Upper lobe of left lung (tissue), 6 donors: ENCODE measurements around the gene MICAL2. TPM values are rescaled to one million over a fixed set of nuclear protein-coding genes. Genes with fewer than 3 reads are reported as not detected.

Experiments
- ATAC-seq, 2 donors: fragments of 200-7000 bp; cut with Tn5 transposase; one replicate each; pipeline ENCODE4 v1.9.1; 2022; ENCODE audit warnings: mild to moderate bottlenecking in 2 of 2, moderate library complexity in 2 of 2; ENCODE audit not compliant: low FRiP score in 2 of 2
- DNase-seq, 2 donors: peaks; one replicate each; pipeline ENCODE4 v3.0.0-alpha.2; 2019 to 2020
- H3K27ac ChIP-seq, 4 donors: fragments of 200-600 bp; sonication (generic); one replicate each; pipeline ENCODE4 v1.5.1; 2016 to 2019
- H3K27me3 ChIP-seq, 4 donors: fragments of 200-600 bp; sonication (generic); one replicate each; pipeline ENCODE4 v1.5.1; 2017 to 2019
- H3K36me3 ChIP-seq, 4 donors: fragments of 200-600 bp; sonication (generic); one replicate each; pipeline ENCODE4 v1.5.1; 2016 to 2019
- H3K4me1 ChIP-seq, 4 donors: fragments of 200-600 bp; sonication (generic); one replicate each; pipeline ENCODE4 v1.5.1; 2018 to 2019
- H3K4me3 ChIP-seq, 4 donors: fragments of 200-600 bp; sonication (generic); one replicate each; pipeline ENCODE4 v1.5.1; 2017 to 2019; ENCODE audit warnings: mild to moderate bottlenecking in 2 of 4, moderate library complexity in 1 of 4
- H3K9me3 ChIP-seq, 4 donors: fragments of 200-600 bp; sonication (generic); one replicate each; pipeline ENCODE4 v1.5.1; 2018 to 2019
- EP300 ChIP-seq, 4 donors: sonication (generic); formaldehyde crosslinking; IDR thresholded peaks; one replicate each; pipeline ENCODE4 v1.5.1; 2017; ENCODE audit warnings: antibody characterized with exemption in 4 of 4, control low read depth in 2 of 4
- POLR2A ChIP-seq, 4 donors: fragments of 450-650 bp; IDR thresholded peaks; one replicate each; pipeline ENCODE4 v1.5.1; 2016 to 2017; ENCODE audit warnings: antibody characterized with exemption in 4 of 4, mild to moderate bottlenecking in 2 of 4
- POLR2AphosphoS5 ChIP-seq, 2 donors: sonication (generic); formaldehyde crosslinking; IDR thresholded peaks; one replicate each; pipeline ENCODE4 v1.5.1; 2017; ENCODE audit warnings: antibody characterized with exemption in 2 of 2
- WGBS, 2 donors: methylation state at CpG; one replicate each; pipeline ENCODE4 v1.1.5; 2017 to 2018; 5-methylcytosine and 5-hydroxymethylcytosine counted together
- total RNA-seq, 6 donors: library from RNA; depleted of rRNA in 4 of 6; stranded (reverse); fragments of >200 nt in 4 of 6; gene quantifications; one replicate each; pipeline versions ENCODE4 v1.1.0 to v1.2.1, GENCODE V29; 2016 to 2021
- TF ChIP-seq, protein P1 (sequence below), 6 experiments: fragments of 450-650 bp in 4 of 6; fragments of 200-600 bp in 2 of 6; sonication (generic) in 2 of 6; IDR thresholded peaks; one replicate each; pipeline ENCODE4 v1.5.1; 2016 to 2019; ENCODE audit warnings: antibody characterized with exemption in 6 of 6
- donor health status: DM: no; HTN: no; CAD: no; lungs with moderate emphysema.
- donor health status: DM: no; HTN: yes; CAD: no; lungs with severe emphysema.

Gene MICAL2
- total RNA-seq, 6 donors from 2014 or later, result 138 to 327 (median 175) TPM

DNA sequence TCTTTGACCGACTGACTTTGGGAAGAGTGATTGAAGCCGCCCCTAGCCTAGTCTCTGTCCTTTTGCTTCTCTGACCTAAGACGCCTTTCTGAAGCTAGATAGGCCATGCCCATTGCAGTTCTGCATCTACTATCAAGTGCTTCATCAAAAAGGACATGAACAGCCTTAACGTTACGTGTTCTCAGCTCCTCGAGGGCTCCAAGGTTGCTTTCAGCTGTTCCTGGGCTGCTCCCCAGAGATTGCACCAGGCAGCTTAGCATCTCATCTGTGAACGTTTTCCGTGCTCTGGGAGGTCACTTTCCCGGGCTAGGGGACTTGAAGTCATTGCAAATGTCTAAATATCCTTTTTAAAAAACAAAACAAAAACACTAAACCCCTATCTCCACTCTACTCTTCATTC lies 13.9 kb downstream of the MICAL2 start:
- ATAC-seq (no peak), DNase-seq (no peak)
- Histone ChIP-seq H3K27me3 (no peaks in the 10 kb centered on the region), H3K27ac (peak overlapping the region; percentile 11 to 70 (median 42)), H3K36me3 (no peaks in the 10 kb centered on the region), H3K9me3 (no peaks in the 10 kb centered on the region), H3K4me1 (peaks cover 42 to 90% (median 60%) of the 10 kb centered on the region in 4 donors), H3K4me3 (no peak overlapping the region)
- WGBS, 2 donors, result 74 to 76% methylated on average over 9 of the region's 9 CpGs
- no peak for TF ChIP-seq POLR2AphosphoS5 (IDR thresholded peaks at IDR 0.05)
- TF ChIP-seq POLR2A (IDR thresholded peaks at IDR 0.05), result no peak
- no peak for TF ChIP-seq EP300 (IDR thresholded peaks at IDR 0.05)
- TF ChIP-seq, protein P1, sequence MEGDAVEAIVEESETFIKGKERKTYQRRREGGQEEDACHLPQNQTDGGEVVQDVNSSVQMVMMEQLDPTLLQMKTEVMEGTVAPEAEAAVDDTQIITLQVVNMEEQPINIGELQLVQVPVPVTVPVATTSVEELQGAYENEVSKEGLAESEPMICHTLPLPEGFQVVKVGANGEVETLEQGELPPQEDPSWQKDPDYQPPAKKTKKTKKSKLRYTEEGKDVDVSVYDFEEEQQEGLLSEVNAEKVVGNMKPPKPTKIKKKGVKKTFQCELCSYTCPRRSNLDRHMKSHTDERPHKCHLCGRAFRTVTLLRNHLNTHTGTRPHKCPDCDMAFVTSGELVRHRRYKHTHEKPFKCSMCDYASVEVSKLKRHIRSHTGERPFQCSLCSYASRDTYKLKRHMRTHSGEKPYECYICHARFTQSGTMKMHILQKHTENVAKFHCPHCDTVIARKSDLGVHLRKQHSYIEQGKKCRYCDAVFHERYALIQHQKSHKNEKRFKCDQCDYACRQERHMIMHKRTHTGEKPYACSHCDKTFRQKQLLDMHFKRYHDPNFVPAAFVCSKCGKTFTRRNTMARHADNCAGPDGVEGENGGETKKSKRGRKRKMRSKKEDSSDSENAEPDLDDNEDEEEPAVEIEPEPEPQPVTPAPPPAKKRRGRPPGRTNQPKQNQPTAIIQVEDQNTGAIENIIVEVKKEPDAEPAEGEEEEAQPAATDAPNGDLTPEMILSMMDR (IDR thresholded peaks at IDR 0.05), result no peak

DNA sequence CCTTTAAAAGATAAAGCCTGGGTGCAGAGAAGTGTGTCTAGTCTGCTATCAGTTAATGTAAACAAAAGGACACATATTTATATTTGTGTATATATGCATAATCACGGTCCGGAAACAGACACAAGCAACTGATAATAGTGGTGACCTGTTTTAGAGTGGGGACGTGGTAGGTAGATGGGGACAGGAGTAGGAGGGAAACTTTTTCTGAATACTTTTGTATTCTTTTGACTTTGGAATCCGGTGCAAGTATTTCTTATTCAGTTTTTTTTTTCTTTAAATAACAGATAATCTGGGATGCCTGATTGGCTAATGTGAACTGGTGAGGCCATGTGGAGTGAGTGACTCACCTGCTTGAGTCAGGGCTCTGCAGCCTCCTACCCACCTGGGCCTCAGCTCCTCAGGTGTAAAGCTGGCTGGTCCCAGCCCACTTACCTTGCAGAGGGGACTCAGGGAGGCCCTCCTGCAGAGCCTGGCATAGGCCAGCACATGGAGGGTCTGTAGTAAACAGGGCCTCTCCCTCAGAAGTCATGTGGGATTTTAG lies 15.3 kb downstream of the MICAL2 start:
- no peaks in the 10 kb centered on the region for H3K27me3 ChIP-seq
- H3K4me3 ChIP-seq, result no peak overlapping the region
- peaks cover 39 to 90% (median 65%) of the 10 kb centered on the region in 4 donors for H3K4me1 ChIP-seq
- ATAC-seq, result peak in 1 of 2 donors; percentile 68
- no peak for TF ChIP-seq POLR2AphosphoS5 (IDR thresholded peaks at IDR 0.05)
- no peak for TF ChIP-seq EP300 (IDR thresholded peaks at IDR 0.05)
- TF ChIP-seq POLR2A (IDR thresholded peaks at IDR 0.05), result no peak
- TF ChIP-seq, protein P1 (IDR thresholded peaks at IDR 0.05), result no peak
- peak in 1 of 2 donors; percentile 74 for DNase-seq
- 39 to 46% methylated on average over 4 of the region's 4 CpGs for WGBS, 2 donors
- H3K27ac ChIP-seq, result peak overlapping the region; percentile 24 to 70 (median 30)
- no peaks in the 10 kb centered on the region for H3K9me3 ChIP-seq
- H3K36me3 ChIP-seq, result no peaks in the 10 kb centered on the region

DNA sequence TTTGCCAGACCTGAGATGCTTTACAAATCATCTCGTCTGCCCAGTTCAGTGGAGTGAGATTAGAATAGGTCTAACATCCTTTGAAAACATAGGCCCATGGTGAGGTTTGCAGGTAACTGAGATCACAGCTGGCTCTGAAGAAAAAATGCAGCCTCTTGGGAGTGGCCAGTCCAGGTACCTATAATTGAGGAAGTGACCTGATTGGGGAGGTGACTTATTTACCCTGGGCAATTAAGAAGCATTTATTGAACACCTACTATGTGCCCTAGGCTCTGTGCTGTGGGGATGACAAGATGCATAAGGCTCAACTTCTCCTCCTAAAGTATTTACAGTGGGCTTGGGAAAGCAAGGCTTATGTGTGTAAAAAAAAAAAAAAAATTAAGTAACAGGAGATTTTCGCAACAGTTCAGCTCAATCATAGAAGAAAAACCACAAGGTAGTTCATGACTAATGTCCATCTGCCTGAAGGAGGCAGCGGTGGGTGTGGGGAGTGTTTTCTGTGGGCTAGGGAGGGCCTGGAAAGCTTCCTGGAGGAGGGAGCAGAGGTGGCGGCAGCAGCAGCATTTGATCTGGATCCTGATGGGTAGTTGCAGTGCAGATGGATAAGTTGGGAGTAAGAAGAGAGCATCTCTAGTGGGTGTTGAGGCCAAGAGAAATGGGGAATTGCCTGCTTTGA lies 16.1 kb downstream of the MICAL2 start:
- peak in 1 of 2 donors; percentile 82 for DNase-seq
- Histone ChIP-seq H3K4me3 (no peak overlapping the region), H3K9me3 (no peaks in the 10 kb centered on the region), H3K27me3 (no peaks in the 10 kb centered on the region), H3K27ac (peak overlapping the region; percentile 25 to 70 (median 36)), H3K36me3 (peaks cover 0 to 2% (median 0%) of the 10 kb centered on the region in 4 donors), H3K4me1 (peaks cover 39 to 85% (median 64%) of the 10 kb centered on the region in 4 donors)
- WGBS, 2 donors, result 51 to 73% methylated on average over 4 of the region's 4 CpGs
- TF ChIP-seq, protein P1 (IDR thresholded peaks at IDR 0.05), result no peak
- no peak for TF ChIP-seq POLR2A (IDR thresholded peaks at IDR 0.05)
- TF ChIP-seq POLR2AphosphoS5 (IDR thresholded peaks at IDR 0.05), result peak in 1 of 2 donors; percentile 29
- ATAC-seq, result peak; percentile 39 to 40

- Histone ChIP-seq H3K9me3 (no peaks in the 10 kb centered on the region), H3K27me3 (no peaks in the 10 kb centered on the region), H3K4me3 (no peak overlapping the region), H3K27ac (peak overlapping the region in 2 of 4 donors; percentile 36 to 70), H3K36me3 (peaks cover 0 to 3% (median 0%) of the 10 kb centered on the region in 4 donors), H3K4me1 (peaks cover 43 to 82% (median 61%) of the 10 kb centered on the region in 4 donors)
- no peak for ATAC-seq
- TF ChIP-seq POLR2AphosphoS5 (IDR thresholded peaks at IDR 0.05), result no peak
- DNase-seq, result no peak
- 80 to 81% methylated on average over 4 of the region's 4 CpGs for WGBS, 2 donors
Observed at GRCh38 chr11:12127206-12127898, 17.0 kb downstream of the MICAL2 start.

GRCh38 chr11:12128301-12128751 lies 17.9 kb downstream of the MICAL2 start:
- H3K27ac ChIP-seq, result no peak overlapping the region
- H3K4me1 ChIP-seq, result peaks cover 41 to 75% (median 59%) of the 10 kb centered on the region in 4 donors
- TF ChIP-seq POLR2AphosphoS5 (IDR thresholded peaks at IDR 0.05), result no peak
- no peak for TF ChIP-seq EP300 (IDR thresholded peaks at IDR 0.05)
- no peak for DNase-seq
- no peak overlapping the region for H3K4me3 ChIP-seq
- no peaks in the 10 kb centered on the region for H3K27me3 ChIP-seq
- no peaks in the 10 kb centered on the region for H3K9me3 ChIP-seq
- ATAC-seq, result no peak
- H3K36me3 ChIP-seq, result peaks cover 0 to 3% (median 0%) of the 10 kb centered on the region in 4 donors
- WGBS, 2 donors, result 57 to 70% methylated on average over 1 of the region's 1 CpG
